Mesodermal cell (in vitro differentiated cells): ENCODE results near the gene TGFBR3L. TPM values are rescaled to one million over a fixed set of nuclear protein-coding genes. Genes with fewer than 3 reads are reported as not detected.

Source experiments
- H3K27ac ChIP-seq: 2 replicates; pipeline ENCODE4 v1.7.0; 2013; ENCODE audit warnings: mild to moderate bottlenecking, low read depth, low read length, moderate library complexity; ENCODE audit not compliant: severe bottlenecking
- H3K36me3 ChIP-seq: 2 replicates; pipeline ENCODE4 v1.7.1; 2013; ENCODE audit warnings: mild to moderate bottlenecking, low read length, moderate library complexity; ENCODE audit not compliant: control insufficient read depth, insufficient read depth
- H3K4me1 ChIP-seq: one replicate; pipeline ENCODE4 v1.7.1; 2013; ENCODE audit warnings: mild to moderate bottlenecking, low read length; ENCODE audit not compliant: insufficient read depth, control insufficient read depth, poor library complexity, severe bottlenecking
- H3K4me3 ChIP-seq: 2 replicates; pipeline ENCODE4 v1.7.0; 2013; ENCODE audit warnings: low read length, control low read depth, mild to moderate bottlenecking; ENCODE audit not compliant: insufficient read depth, poor library complexity, severe bottlenecking; ENCODE audit errors: extremely low read depth
- H3K9me3 ChIP-seq: 2 replicates; pipeline ENCODE4 v1.7.1; 2013; ENCODE audit warnings: mild to moderate bottlenecking, low read length, moderate library complexity; ENCODE audit not compliant: control insufficient read depth
- WGBS, 2 experiments: methylation state at CpG; one replicate each; pipeline ENCODE4 v1.1.5; 2013; ENCODE audit warnings: missing lambda C conversion rate in 2 of 2; ENCODE audit not compliant: insufficient coverage in 2 of 2; 5-methylcytosine and 5-hydroxymethylcytosine counted together
- polyA plus RNA-seq, 2 experiments: library from polyadenylated mRNA; stranded (reverse); fragments of 50-300 nt; gene quantifications; one replicate each; pipeline ENCODE4 v1.2.3, GENCODE V29; 2013

TGFBR3L gene
- 3.5 TPM for polyA plus RNA-seq (2013, experiment 1 of 2)
- 1.6 TPM for polyA plus RNA-seq (2013, experiment 2 of 2)

DNA sequence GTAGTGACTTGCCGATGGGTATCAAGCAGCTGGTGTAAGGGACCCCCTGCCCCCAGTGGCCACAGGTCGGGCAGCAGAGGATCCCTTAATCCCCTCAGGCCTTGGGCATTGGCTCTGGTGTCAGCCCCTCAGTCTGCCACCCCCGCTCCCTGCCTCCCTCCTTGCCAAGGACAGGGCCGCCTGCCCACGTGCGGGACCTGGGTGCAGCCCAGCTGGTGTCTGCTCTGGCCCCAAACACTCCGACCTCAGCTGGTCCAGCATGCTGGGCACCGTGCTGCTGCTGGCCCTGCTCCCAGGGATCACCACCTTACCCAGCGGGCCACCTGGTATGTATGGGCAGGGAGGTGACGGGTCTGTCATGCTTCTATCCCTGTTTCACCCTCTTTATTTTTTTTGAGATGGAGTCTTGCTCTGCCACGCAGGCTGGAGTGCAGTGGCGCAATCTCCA lies at the start of gene TGFBR3L:
Gene TGFBR3L (plus strand): TSS at position 233 of the 448 bp plus-strand sequence.
- peaks cover 8% of the 10 kb centered on the region for H3K4me1 ChIP-seq
- no peaks in the 10 kb centered on the region for H3K9me3 ChIP-seq
- WGBS, 2 experiments, result 88 to 98% methylated on average over 8 to 12 of the region's 12 CpGs
- H3K4me3 ChIP-seq, result peak within 1 kb of the TSS; percentile 39
- H3K36me3 ChIP-seq, result peaks cover 37% of the 10 kb centered on the region
- H3K27ac ChIP-seq, result no peak within 1 kb of the TSS

DNA sequence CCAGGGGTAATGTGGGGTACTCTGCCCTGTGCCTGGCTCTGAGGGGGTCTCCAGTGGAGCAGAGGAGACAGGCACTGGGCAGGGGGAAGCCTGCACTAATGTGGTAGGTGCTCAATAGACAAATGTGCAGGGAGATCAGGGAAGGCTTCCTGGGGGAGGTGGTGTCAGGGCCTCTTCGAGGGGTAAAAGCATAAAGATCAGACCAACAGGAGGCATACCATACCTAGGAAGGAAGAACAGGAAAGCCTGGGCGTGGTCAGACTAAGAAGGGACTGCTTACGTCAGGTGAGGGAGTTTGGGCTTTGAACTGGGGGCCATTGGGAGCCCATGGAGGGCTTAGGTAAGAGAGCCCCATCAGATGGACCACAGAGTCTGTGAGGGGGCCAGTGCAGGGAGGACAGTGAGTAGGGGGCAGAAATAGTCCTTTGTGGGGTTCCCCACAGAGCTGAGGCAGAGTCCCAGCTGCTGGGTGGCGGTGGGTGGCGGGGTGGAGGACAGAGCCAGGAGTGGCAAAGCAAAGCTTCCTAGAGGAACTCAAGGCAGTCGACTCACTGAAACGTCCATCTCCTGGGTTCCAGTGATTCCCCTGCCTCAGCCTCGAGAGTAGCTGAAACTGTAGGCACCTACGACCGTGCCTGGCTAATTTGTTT lies 49.2 kb upstream of the TGFBR3L start:
- no peak overlapping the region for H3K4me3 ChIP-seq
- 67 to 76% methylated on average over 9 to 10 of the region's 10 CpGs for WGBS, 2 experiments
- peaks cover 4% of the 10 kb centered on the region for H3K4me1 ChIP-seq
- H3K27ac ChIP-seq, result no peak overlapping the region
- H3K36me3 ChIP-seq, result no peaks in the 10 kb centered on the region
- H3K9me3 ChIP-seq, result no peaks in the 10 kb centered on the region

DNA sequence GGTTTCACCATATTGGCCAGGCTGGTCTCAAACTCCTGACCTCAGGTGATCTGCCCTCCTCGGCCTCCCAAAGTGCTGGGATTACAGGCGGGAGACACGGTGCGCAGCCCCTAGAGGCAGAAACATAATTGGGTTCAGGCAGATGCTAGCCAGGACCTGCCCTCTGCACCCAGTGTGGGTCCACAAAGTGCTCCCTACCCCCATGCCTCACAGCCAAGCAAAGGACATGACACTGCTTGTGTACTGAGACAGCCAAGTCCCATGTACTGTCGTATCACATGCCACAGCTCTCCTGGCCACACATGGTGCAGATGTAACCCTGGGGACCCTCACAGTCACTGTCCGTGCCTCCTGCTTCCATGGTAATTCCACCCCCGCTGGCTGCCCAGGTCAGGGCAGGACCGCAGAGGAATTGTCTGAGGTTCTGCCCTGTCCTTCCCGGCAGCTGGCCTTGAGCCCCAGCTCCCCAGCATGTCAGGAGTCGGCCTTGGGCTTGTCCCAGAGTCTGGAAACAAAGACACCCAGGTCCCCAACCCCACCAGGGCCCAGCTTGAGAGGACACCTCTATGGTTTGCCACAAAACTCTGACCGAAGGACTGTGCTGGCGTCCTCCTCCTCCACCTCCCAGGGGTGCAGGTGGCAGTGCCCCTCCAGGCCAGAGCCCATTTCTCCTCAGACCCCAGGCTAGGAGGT lies 48.1 kb upstream of the TGFBR3L start:
- no peaks in the 10 kb centered on the region for H3K9me3 ChIP-seq
- no peak overlapping the region for H3K27ac ChIP-seq
- WGBS, 2 experiments, result 82 to 88% methylated on average over 10 to 11 of the region's 12 CpGs
- peaks cover 9% of the 10 kb centered on the region for H3K4me1 ChIP-seq
- no peaks in the 10 kb centered on the region for H3K36me3 ChIP-seq
- H3K4me3 ChIP-seq, result no peak overlapping the region

DNA sequence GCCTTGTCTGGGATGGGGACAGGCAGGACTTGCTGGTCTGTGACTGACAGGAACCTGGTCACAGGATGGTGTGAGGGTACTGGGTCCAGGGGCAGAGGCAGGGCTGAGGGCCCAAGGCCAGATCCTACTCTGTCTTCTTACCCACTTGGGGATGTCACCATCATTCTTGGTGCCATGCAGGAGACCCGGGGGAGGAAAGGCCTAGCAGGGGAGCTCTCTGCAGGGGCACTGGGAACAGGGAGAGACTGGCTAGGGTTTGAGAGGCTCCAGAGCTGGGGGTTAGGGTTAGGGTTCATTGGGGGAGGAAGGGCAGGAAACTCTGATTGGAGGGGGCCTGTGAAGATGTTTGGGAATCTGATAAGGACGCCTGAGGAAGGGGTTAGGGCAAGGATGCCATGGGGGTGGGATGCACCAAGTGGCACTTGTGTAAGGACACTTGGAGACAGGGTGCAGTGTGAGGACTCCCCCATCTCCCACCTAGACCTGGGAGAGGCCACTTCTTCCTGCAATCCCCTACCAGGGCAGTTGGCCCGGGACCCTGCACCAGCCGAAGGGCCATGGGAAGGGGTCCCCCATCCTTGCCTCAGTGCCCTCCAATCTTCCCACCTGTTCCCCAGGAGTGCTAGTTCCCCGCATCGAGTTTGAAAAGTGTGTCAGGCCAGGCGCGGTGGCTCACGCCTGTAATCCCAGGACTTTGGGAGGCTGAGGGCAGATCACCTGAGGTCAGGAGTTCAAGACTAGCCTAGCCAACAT lies 47.4 kb upstream of the TGFBR3L start:
- 93 to 99% methylated on average over 6 to 8 of the region's 9 CpGs for WGBS, 2 experiments

DNA sequence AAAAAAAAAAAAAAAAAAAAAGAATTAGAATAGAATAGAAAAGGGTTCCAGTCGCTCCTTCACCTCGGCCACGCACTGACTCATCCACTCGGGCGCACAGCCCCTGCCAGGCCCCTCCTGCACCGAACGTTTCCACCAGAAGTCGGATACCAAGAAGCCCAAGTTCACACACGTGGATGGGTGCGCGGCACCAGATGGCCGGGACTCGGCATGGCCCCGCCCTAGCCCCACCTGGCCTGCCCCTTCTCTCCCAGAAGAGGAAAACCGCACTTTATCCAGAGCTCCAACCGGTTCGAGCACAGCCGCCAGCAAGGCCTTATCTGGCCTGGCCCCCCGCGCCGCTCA lies 46.3 kb upstream of the TGFBR3L start:
- 80 to 86% methylated on average over 14 to 19 of the region's 21 CpGs for WGBS, 2 experiments

More for the DNA sequence above, 47.4 kb upstream of the TGFBR3L start:
- H3K4me3 ChIP-seq, result no peak overlapping the region
- H3K36me3 ChIP-seq, result no peaks in the 10 kb centered on the region
- H3K27ac ChIP-seq, result no peak overlapping the region
- H3K9me3 ChIP-seq, result no peaks in the 10 kb centered on the region
- H3K4me1 ChIP-seq, result peaks cover 8% of the 10 kb centered on the region

DNA sequence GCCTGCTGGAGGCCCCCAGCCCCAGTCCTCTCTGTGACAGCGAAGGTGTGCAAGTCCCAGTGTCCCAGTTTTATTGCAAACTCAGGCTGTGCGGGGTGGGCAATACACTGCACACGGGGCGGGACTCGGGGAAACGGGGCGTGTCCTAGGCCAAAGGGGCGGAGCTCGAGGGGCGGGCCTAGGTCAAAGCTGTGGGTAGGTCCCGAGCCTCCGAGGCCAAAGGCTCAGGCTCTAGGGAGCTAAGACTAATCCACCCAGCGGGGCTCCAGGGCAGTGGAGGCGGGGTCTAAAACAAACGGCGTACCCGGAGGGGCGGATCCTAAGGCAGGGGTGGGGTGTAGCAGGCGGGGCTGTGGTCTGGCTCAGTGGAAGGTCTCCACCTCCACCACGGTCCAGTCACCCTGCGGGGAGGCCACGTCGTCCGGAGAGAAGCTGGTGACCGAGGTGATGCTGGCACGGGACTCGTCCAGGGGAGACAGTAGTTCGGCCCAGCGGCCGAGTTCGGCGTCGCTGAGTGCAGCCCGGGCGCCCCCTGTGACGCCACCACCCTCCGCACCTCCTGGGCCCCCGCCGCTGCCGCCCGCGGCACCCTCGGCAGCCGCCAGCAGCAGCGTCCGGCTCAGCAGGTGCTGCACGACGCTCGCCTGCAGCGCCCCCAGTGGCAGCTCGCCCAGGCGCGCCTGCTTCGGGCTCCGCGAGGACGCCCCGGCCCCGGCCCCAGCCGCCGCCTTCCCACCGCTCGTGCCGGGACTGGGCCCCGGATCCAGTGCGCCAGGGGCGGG lies 45.8 kb upstream of the TGFBR3L start:
- Histone ChIP-seq H3K4me1 (peaks cover 10% of the 10 kb centered on the region), H3K4me3 (peak overlapping the region; percentile 24), H3K36me3 (no peaks in the 10 kb centered on the region), H3K27ac (no peak overlapping the region), H3K9me3 (no peaks in the 10 kb centered on the region)
- 27 to 33% methylated on average over 56 to 61 of the region's 67 CpGs for WGBS, 2 experiments

More for the DNA sequence above, 46.3 kb upstream of the TGFBR3L start:
- Histone ChIP-seq H3K9me3 (no peaks in the 10 kb centered on the region), H3K4me3 (no peak overlapping the region), H3K36me3 (no peaks in the 10 kb centered on the region), H3K4me1 (peaks cover 10% of the 10 kb centered on the region), H3K27ac (no peak overlapping the region)

DNA sequence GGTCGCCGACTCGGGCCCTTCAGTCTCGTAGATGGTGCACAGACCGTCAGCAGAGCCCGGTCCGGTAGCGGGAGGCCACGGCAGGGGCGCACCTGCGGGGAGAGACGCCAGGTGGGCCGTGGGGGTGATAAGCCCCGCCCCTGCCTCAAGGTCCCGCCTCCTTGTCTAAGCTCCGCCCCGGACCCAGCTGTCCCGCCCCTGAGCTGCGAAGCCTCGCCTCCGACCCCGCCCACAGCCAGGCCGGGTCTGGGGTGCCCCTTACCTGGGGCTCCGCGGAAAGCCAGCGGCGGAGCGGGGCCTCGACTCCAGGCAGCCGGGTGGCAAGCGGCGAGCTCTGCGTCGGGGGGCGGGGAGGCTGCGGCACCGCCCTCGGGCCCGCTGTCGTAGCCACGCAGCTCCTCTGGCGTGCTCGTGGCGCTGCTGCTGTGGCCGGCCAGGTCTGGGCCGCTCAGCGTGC lies 45.1 kb upstream of the TGFBR3L start:
- Histone ChIP-seq H3K36me3 (no peaks in the 10 kb centered on the region), H3K4me3 (peak overlapping the region; percentile 11), H3K4me1 (peaks cover 10% of the 10 kb centered on the region), H3K9me3 (no peaks in the 10 kb centered on the region), H3K27ac (no peak overlapping the region)
- WGBS, 2 experiments, result 49 to 62% methylated on average over 35 to 43 of the region's 47 CpGs

DNA sequence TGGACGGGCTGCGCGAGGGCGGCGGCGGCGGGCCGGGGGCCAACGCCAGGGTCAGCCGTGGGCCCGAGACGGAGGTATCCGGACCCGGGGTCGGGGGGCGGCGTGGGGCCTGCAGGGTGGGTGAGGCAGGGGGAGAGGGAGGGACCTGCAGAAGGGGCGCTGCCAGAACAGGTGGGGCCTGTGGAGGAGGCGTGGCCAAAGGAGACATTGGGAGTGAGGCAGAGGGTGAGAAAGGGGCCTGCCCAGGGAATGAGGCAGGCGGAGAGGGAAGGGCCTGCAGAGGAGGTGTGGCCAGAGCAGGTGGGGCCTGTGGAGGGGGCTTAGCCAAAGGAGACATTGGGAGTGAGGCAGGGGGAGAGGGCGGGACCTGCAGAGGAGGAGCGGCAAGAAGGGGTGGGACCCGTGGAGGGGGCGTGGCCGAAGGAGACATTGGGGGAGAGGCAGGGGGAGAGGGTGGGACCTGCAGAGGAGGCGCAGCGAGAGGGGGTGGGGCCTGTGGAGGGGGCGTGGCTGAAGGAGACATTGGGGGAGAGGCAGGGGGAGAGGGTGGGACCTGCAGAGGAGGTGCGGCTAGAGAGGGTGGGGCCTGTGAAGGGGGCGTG lies 44.6 kb upstream of the TGFBR3L start:
- Histone ChIP-seq H3K4me3 (peak overlapping the region; percentile 11), H3K27ac (no peak overlapping the region)
- WGBS, 2 experiments, result 64 to 72% methylated on average over 9 to 26 of the region's 30 CpGs

DNA sequence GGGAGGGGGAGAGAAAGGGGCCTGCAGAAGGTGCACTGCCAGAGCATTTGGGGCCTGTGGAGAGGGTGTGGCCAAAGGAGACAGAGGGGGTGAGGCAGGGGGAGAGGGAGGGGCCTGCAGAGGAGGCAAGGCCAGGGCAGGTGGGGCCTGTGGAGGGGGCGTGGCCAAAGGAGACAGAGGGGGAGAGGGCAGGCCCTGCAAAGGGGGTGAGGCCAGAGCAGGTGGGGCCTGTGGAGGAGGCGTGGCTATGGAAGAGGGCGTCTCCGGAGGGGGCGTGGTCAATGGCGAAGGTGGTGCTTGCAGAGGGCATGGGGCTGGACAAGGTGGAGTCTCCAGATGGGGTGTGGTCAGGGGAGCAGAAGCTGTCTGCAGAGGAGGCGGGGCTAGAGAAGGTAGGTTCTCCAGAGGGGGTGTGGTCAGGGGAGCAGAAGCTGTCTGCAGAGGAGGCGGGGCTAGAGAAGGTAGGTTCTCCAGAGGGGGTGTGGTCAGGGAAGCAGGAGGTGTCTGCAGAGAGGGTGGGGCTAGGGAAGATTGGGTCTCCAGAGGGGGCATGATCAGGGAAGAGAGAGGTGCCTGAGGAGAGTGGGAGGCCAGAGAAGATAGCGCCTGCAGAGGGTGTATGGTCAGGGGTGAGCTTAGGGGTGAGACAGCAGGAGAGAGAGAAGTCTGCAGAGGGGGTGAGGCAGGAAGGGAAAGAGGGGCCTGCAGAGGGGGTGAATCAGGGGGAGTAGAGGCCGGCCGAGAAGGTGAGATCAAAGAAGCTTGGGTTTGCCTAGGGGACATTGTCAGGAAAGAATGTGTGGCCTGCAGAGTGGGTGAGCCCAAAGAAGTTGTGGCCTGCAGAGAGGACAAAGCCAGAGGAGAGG lies 43.8 kb upstream of the TGFBR3L start:
- H3K4me1 ChIP-seq, result peaks cover 10% of the 10 kb centered on the region
- peak overlapping the region; percentile 91 for H3K27ac ChIP-seq
- no peaks in the 10 kb centered on the region for H3K36me3 ChIP-seq
- H3K9me3 ChIP-seq, result no peaks in the 10 kb centered on the region
- peak overlapping the region; percentile 20 for H3K4me3 ChIP-seq
- 62 to 66% methylated on average over 5 to 6 of the region's 11 CpGs for WGBS, 2 experiments

More for the DNA sequence above, 44.6 kb upstream of the TGFBR3L start:
- H3K36me3 ChIP-seq, result no peaks in the 10 kb centered on the region
- peaks cover 10% of the 10 kb centered on the region for H3K4me1 ChIP-seq
- no peaks in the 10 kb centered on the region for H3K9me3 ChIP-seq
